ENCODE results near the gene WDR75.
A peak's percentile ranks its signal among the peaks of the same experiment; 100 is the strongest.

Gene WDR75

GRCh38 chr2:189421644-189422043, 19.6 kb upstream of the WDR75 start:
- TF ChIP-seq SNAI2 (CRISPR knock-in tag; IDR thresholded peaks at IDR 0.05) (no peak), ZNF8 (CRISPR knock-in tag; IDR thresholded peaks at IDR 0.05) (no peak), CSDC2 (CRISPR knock-in tag; IDR thresholded peaks at IDR 0.05) (no peak), PATZ1 (CRISPR knock-in tag; IDR thresholded peaks at IDR 0.05; ENCODE audit: borderline replicate concordance) (no peak), TOX (CRISPR knock-in tag; IDR thresholded peaks at IDR 0.05; ENCODE audit: borderline replicate concordance) (no peak), ARNTL (CRISPR knock-in tag; IDR thresholded peaks at IDR 0.05; ENCODE audit: borderline replicate concordance, low read depth) (no peak), ZFP30 (CRISPR knock-in tag; IDR thresholded peaks at IDR 0.05) (no peak), TCF4 (CRISPR knock-in tag; IDR thresholded peaks at IDR 0.05; ENCODE audit: borderline replicate concordance) (no peak), BACH2 (CRISPR knock-in tag; IDR thresholded peaks at IDR 0.05; ENCODE audit: borderline replicate concordance) (no peak), ZC3H10 (CRISPR knock-in tag; IDR thresholded peaks at IDR 0.05) (no peak)
- TF ChIP-seq, protein P1, sequence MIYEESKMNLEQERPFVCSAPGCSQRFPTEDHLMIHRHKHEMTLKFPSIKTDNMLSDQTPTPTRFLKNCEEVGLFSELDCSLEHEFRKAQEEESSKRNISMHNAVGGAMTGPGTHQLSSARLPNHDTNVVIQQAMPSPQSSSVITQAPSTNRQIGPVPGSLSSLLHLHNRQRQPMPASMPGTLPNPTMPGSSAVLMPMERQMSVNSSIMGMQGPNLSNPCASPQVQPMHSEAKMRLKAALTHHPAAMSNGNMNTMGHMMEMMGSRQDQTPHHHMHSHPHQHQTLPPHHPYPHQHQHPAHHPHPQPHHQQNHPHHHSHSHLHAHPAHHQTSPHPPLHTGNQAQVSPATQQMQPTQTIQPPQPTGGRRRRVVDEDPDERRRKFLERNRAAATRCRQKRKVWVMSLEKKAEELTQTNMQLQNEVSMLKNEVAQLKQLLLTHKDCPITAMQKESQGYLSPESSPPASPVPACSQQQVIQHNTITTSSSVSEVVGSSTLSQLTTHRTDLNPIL (CRISPR knock-in tag; IDR thresholded peaks at IDR 0.05; ENCODE audit: low read depth), result no peak
- ATAC-seq, result peak; percentile 80

DNA sequence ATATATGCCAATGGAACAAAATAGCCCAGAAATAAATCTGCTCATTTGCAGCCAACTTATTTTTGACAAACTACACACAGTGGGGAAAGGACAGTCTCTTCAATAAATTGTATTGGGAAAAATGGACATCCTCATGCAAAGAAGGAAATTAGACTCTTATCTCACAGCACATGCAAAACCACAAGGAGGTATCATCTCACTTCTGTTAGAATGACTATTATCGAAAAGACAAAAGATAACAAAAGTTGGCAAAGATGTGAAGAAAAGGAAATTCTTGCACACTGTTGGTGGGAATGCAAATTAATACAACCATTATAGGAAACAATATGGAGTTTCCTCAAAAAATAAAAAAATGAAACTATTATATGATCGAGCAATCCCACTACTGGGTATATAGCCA, 16.3 kb upstream of the WDR75 start:
- ATAC-seq, result no peak
- TF ChIP-seq ISL1 (CRISPR knock-in tag; IDR thresholded peaks at IDR 0.05), result no peak
- TF ChIP-seq, protein P2, sequence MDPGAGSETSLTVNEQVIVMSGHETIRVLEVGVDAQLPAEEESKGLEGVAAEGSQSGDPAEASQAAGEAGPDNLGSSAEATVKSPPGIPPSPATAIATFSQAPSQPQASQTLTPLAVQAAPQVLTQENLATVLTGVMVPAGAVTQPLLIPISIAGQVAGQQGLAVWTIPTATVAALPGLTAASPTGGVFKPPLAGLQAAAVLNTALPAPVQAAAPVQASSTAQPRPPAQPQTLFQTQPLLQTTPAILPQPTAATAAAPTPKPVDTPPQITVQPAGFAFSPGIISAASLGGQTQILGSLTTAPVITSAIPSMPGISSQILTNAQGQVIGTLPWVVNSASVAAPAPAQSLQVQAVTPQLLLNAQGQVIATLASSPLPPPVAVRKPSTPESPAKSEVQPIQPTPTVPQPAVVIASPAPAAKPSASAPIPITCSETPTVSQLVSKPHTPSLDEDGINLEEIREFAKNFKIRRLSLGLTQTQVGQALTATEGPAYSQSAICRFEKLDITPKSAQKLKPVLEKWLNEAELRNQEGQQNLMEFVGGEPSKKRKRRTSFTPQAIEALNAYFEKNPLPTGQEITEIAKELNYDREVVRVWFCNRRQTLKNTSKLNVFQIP (CRISPR knock-in tag; IDR thresholded peaks at IDR 0.05; ENCODE audit: borderline replicate concordance, low read depth), result no peak
- TF ChIP-seq ZNF8 (CRISPR knock-in tag; IDR thresholded peaks at IDR 0.05), result no peak
- TF ChIP-seq ZC3H10 (CRISPR knock-in tag; IDR thresholded peaks at IDR 0.05), result no peak
- TF ChIP-seq ZNF70 (CRISPR knock-in tag; IDR thresholded peaks at IDR 0.05), result no peak
- no peak for TF ChIP-seq ARNTL (CRISPR knock-in tag; IDR thresholded peaks at IDR 0.05; ENCODE audit: borderline replicate concordance, low read depth)
- TF ChIP-seq, protein P1 (CRISPR knock-in tag; IDR thresholded peaks at IDR 0.05; ENCODE audit: low read depth), result no peak
- no peak for TF ChIP-seq CSRNP3 (CRISPR knock-in tag; IDR thresholded peaks at IDR 0.05)
- TF ChIP-seq SNAI2 (CRISPR knock-in tag; IDR thresholded peaks at IDR 0.05), result no peak
- TF ChIP-seq PATZ1 (CRISPR knock-in tag; IDR thresholded peaks at IDR 0.05; ENCODE audit: borderline replicate concordance), result no peak
- no peak for TF ChIP-seq OSR1 (CRISPR knock-in tag; IDR thresholded peaks at IDR 0.05)
- TF ChIP-seq GLIS3 (CRISPR knock-in tag; IDR thresholded peaks at IDR 0.05), result no peak
- no peak for TF ChIP-seq TSHZ2 (CRISPR knock-in tag; IDR thresholded peaks at IDR 0.05)
- TF ChIP-seq TOX (CRISPR knock-in tag; IDR thresholded peaks at IDR 0.05; ENCODE audit: borderline replicate concordance), result no peak
- TF ChIP-seq PPARA (CRISPR knock-in tag; IDR thresholded peaks at IDR 0.05; ENCODE audit: borderline replicate concordance), result no peak

Measured in SK-N-SH treated with all-trans-retinoic acid at 6 μM for 48 hours (cell line).